ENCODE data around the gene MNT. TPM values are rescaled to one million over a fixed set of nuclear protein-coding genes. Genes with fewer than 3 reads are reported as not detected.

The MNT gene
- polyA plus RNA-seq, 3 donors: 0.28 to 42.4 (median 1.3) TPM

DNA sequence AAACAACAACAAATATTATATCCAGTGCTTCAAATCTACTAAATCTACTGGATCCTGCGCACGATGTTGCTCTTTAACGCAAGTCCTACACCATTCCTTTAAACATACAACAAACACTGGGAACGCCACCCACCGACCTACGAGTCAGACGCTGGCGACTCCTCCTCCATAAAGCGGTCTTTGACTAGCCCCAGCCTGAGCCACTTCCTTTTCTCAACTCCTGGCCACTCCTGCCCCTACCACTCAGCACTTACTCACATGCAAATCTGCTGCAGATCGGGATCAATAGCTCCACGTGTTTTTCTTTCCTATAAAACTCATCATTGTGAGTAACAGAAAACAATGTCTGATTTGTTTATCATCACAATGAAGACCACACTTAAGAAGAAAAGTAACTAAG is 32.8 kb upstream of the MNT start:
- H3K36me3 Mint-ChIP-seq: peaks cover 48 to 58% of the 10 kb centered on the region in 2 donors
- Histone ChIP-seq H2AFZ (ENCODE audit: insufficient read depth, low read depth, low read length, poor library complexity, severe bottlenecking) (no peak overlapping the region), H3K9ac (ENCODE audit: insufficient read depth, low read length, poor library complexity, severe bottlenecking) (no peak overlapping the region), H3K4me3 (replicated peaks in 1 of 3; ENCODE audit: low read depth in 2 of 3, low read length in 3 of 3) (no peak overlapping the region), H3K4me1 (ENCODE audit: control insufficient read depth in 1 of 2, insufficient read depth in 2 of 2, low read length in 2 of 2) (peaks cover 9 to 12% of the 10 kb centered on the region in 2 donors), H3K9me3 (replicated peaks in 1 of 2; ENCODE audit: control insufficient read depth in 1 of 2, insufficient read depth in 1 of 2, low read length in 2 of 2) (no peaks in the 10 kb centered on the region), H4K20me1 (ENCODE audit: insufficient read depth, low read length) (no peaks in the 10 kb centered on the region), H3K36me3 (replicated peaks in 1 of 2; ENCODE audit: control insufficient read depth in 1 of 2, insufficient read depth in 2 of 2, low read length in 2 of 2) (peaks cover 29 to 62% of the 10 kb centered on the region in 2 donors), H3K79me2 (ENCODE audit: insufficient read depth, low read length) (peaks cover 2% of the 10 kb centered on the region), H3K4me2 (replicated peaks; ENCODE audit: extremely low read depth, low read length, poor library complexity, severe bottlenecking) (no peak overlapping the region), H3K27ac (ENCODE audit: low read depth in 1 of 2, low read length in 2 of 2) (no peak overlapping the region), H3K27me3 (ENCODE audit: control insufficient read depth in 2 of 2, insufficient read depth in 2 of 2, low read length in 2 of 2) (no peaks in the 10 kb centered on the region)
- H3K4me1 Mint-ChIP-seq: peaks cover 11% of the 10 kb centered on the region
- 96% methylated on average over 10 of the region's 11 CpGs for WGBS (ENCODE audit: insufficient coverage)
- H3K4me3 Mint-ChIP-seq: no peak overlapping the region
- no peaks in the 10 kb centered on the region for H3K9me3 Mint-ChIP-seq
- intact Hi-C loops (cut with micrococcal nuclease): no loop called here
- TF ChIP-seq, protein P1, sequence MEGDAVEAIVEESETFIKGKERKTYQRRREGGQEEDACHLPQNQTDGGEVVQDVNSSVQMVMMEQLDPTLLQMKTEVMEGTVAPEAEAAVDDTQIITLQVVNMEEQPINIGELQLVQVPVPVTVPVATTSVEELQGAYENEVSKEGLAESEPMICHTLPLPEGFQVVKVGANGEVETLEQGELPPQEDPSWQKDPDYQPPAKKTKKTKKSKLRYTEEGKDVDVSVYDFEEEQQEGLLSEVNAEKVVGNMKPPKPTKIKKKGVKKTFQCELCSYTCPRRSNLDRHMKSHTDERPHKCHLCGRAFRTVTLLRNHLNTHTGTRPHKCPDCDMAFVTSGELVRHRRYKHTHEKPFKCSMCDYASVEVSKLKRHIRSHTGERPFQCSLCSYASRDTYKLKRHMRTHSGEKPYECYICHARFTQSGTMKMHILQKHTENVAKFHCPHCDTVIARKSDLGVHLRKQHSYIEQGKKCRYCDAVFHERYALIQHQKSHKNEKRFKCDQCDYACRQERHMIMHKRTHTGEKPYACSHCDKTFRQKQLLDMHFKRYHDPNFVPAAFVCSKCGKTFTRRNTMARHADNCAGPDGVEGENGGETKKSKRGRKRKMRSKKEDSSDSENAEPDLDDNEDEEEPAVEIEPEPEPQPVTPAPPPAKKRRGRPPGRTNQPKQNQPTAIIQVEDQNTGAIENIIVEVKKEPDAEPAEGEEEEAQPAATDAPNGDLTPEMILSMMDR (IDR thresholded peaks at IDR 0.05): no peak
- DNase-seq: no peak
- H3K27me3 Mint-ChIP-seq (ENCODE audit: low read depth in 3 of 3): no peaks in the 10 kb centered on the region
- H3K27ac Mint-ChIP-seq: peak overlapping the region in 1 of 7 donors; percentile 16

DNA sequence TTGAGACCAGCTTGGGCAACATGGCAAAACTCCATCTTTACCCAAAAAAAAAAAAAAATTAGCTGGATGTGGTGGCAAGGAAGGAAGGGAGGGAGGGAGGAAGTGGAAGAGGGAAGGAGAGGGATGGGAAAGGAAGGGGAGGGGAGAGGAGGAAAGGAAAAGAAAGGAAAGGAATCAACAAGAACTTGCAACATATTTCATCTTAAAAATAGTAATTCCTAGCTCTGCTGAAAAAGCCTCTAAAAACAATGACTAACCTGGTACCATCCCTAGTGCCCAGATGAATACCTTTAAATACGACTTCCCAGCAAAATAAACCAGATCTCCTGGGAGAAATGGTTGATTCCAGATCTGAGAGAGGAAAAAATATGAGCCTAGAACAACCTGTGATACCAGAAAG is 27.1 kb upstream of the MNT start:
- Mint-ChIP-seq H3K4me3 (no peak overlapping the region), H3K27me3 (ENCODE audit: low read depth in 3 of 3) (no peaks in the 10 kb centered on the region), H3K9me3 (no peaks in the 10 kb centered on the region), H3K4me1 (peaks cover 6% of the 10 kb centered on the region), H3K27ac (peak overlapping the region in 2 of 7 donors; percentile 46 to 67), H3K36me3 (peaks cover 19 to 31% of the 10 kb centered on the region in 2 donors)
- TF ChIP-seq, protein P1 (IDR thresholded peaks at IDR 0.05): no peak
- no peak overlapping the region for H3K4me3 ChIP-seq (replicated peaks in 1 of 3; ENCODE audit: low read depth in 2 of 3, low read length in 3 of 3)
- H4K20me1 ChIP-seq (ENCODE audit: insufficient read depth, low read length): no peaks in the 10 kb centered on the region
- intact Hi-C loops (cut with micrococcal nuclease): no loop called here
- H2AFZ ChIP-seq (ENCODE audit: insufficient read depth, low read depth, low read length, poor library complexity, severe bottlenecking): no peak overlapping the region
- H3K36me3 ChIP-seq (replicated peaks in 1 of 2; ENCODE audit: control insufficient read depth in 1 of 2, insufficient read depth in 2 of 2, low read length in 2 of 2): peaks cover 5 to 33% of the 10 kb centered on the region in 2 donors
- no peak overlapping the region for H3K4me2 ChIP-seq (replicated peaks; ENCODE audit: extremely low read depth, low read length, poor library complexity, severe bottlenecking)
- no peak for DNase-seq
- H3K79me2 ChIP-seq (ENCODE audit: insufficient read depth, low read length): no peaks in the 10 kb centered on the region
- H3K9me3 ChIP-seq (replicated peaks in 1 of 2; ENCODE audit: control insufficient read depth in 1 of 2, insufficient read depth in 1 of 2, low read length in 2 of 2): no peaks in the 10 kb centered on the region
- no CpG with 5 or more reads among the region's 1 CpG for WGBS (ENCODE audit: insufficient coverage)
- peak overlapping the region in 1 of 2 donors; percentile 31 for H3K27ac ChIP-seq (ENCODE audit: low read depth in 1 of 2, low read length in 2 of 2)
- no peaks in the 10 kb centered on the region for H3K27me3 ChIP-seq (ENCODE audit: control insufficient read depth in 2 of 2, insufficient read depth in 2 of 2, low read length in 2 of 2)
- H3K4me1 ChIP-seq (ENCODE audit: control insufficient read depth in 1 of 2, insufficient read depth in 2 of 2, low read length in 2 of 2): peaks cover 0 to 2% of the 10 kb centered on the region in 2 donors
- no peak overlapping the region for H3K9ac ChIP-seq (ENCODE audit: insufficient read depth, low read length, poor library complexity, severe bottlenecking)

All from CD14-positive monocyte (primary cell).